ENCODE results near the gene ACVR1.

GRCh38 chr2:157821519-157822131 lies 54.5 kb downstream of the ACVR1 start:
- TF ChIP-seq, protein P1, sequence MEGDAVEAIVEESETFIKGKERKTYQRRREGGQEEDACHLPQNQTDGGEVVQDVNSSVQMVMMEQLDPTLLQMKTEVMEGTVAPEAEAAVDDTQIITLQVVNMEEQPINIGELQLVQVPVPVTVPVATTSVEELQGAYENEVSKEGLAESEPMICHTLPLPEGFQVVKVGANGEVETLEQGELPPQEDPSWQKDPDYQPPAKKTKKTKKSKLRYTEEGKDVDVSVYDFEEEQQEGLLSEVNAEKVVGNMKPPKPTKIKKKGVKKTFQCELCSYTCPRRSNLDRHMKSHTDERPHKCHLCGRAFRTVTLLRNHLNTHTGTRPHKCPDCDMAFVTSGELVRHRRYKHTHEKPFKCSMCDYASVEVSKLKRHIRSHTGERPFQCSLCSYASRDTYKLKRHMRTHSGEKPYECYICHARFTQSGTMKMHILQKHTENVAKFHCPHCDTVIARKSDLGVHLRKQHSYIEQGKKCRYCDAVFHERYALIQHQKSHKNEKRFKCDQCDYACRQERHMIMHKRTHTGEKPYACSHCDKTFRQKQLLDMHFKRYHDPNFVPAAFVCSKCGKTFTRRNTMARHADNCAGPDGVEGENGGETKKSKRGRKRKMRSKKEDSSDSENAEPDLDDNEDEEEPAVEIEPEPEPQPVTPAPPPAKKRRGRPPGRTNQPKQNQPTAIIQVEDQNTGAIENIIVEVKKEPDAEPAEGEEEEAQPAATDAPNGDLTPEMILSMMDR (IDR thresholded peaks at IDR 0.05): no peak
- no peak for TF ChIP-seq POLR2A (IDR thresholded peaks at IDR 0.05)

All from testis (tissue), 2 donors.